Stimulated activated CD8-positive, alpha-beta memory T cell treated with anti-CD3 and anti-CD28 coated beads, Interleukin-15, amount 100 ng/mL, for 24 hours (primary cell): Measurements from ENCODE around the gene STRN4.
"Not testable (repeated sequence)": the region's sequence is repeated elsewhere in the genome, so short reads cannot be mapped to it uniquely, and the experiment has no call there.

Experiments
- DNase-seq: peaks from one replicate; pipeline ENCODE4 v3.0.0-alpha.2; 2020; ENCODE audit warnings: low read depth

STRN4 gene

GRCh38 chr19:46712768-46713338 is 33.4 kb downstream of the STRN4 start:
- not testable (repeated sequence) for DNase-seq

GRCh38 chr19:46710687-46711086 is 35.6 kb downstream of the STRN4 start:
- no peak for DNase-seq

GRCh38 chr19:46704379-46705076 is 41.7 kb downstream of the STRN4 start:
- peak; percentile 97 for DNase-seq

GRCh38 chr19:46700704-46701103 is 45.5 kb downstream of the STRN4 start:
- no peak for DNase-seq

- no peak for DNase-seq
Measured at GRCh38 chr19:46698395-46699321, 47.6 kb downstream of the STRN4 start.

- DNase-seq, result no peak
Measured at GRCh38 chr19:46697204-46697960, 48.9 kb downstream of the STRN4 start.

GRCh38 chr19:46696866-46697203 is 49.4 kb downstream of the STRN4 start:
- no peak for DNase-seq

GRCh38 chr19:46696052-46696451 is 50.2 kb downstream of the STRN4 start:
- DNase-seq, result no peak

- DNase-seq, result no peak
Measured at GRCh38 chr19:46693760-46694159, 52.5 kb downstream of the STRN4 start.

GRCh38 chr19:46692918-46693722 is 53.1 kb downstream of the STRN4 start:
- DNase-seq, result no peak

- no peak for DNase-seq
Measured at GRCh38 chr19:46691948-46692347, 54.3 kb downstream of the STRN4 start.

- no peak for DNase-seq
Measured at GRCh38 chr19:46691104-46691503, 55.1 kb downstream of the STRN4 start.

GRCh38 chr19:46689358-46689757 is 56.9 kb downstream of the STRN4 start:
- no peak for DNase-seq

GRCh38 chr19:46687438-46688145 is 58.7 kb downstream of the STRN4 start:
- DNase-seq, result no peak

GRCh38 chr19:46685189-46685588 is 61.1 kb downstream of the STRN4 start:
- no peak for DNase-seq

- DNase-seq, result peak; percentile 39
Measured at GRCh38 chr19:46678110-46678732, 68.0 kb downstream of the STRN4 start.

- DNase-seq, result no peak
Measured at GRCh38 chr19:46674416-46675178, 71.7 kb downstream of the STRN4 start.

- DNase-seq, result no peak
Measured at GRCh38 chr19:46670813-46671212, 75.4 kb downstream of the STRN4 start.
